Neural crest cell (in vitro differentiated cells): ENCODE data around the gene NANOS3. TPM values are rescaled to one million over a fixed set of nuclear protein-coding genes. Genes with fewer than 3 reads are reported as not detected.

ENCODE experiments used
- DNase-seq: peaks from one replicate; pipeline ENCODE4 v3.0.0; 2021; ENCODE audit warnings: low read depth, mixed read lengths, low spot score
- H3K27ac Mint-ChIP-seq: one replicate; pipeline ENCODE4 v1.8.0; 2021; ENCODE audit warnings: mild to moderate bottlenecking, mixed read lengths; ENCODE audit not compliant: unreplicated experiment
- H3K27me3 Mint-ChIP-seq: 2 replicates; pipeline ENCODE4 v1.8.0; 2021; ENCODE audit warnings: low read depth, mild to moderate bottlenecking, mixed read lengths
- H3K36me3 Mint-ChIP-seq: 2 replicates; pipeline ENCODE4 v1.8.0; 2021; ENCODE audit warnings: low read depth, mild to moderate bottlenecking, mixed read lengths
- H3K4me1 Mint-ChIP-seq: 2 replicates; pipeline ENCODE4 v1.8.0; 2021; ENCODE audit warnings: mixed read lengths
- H3K4me3 Mint-ChIP-seq: one replicate; pipeline ENCODE4 v1.8.0; 2021; ENCODE audit warnings: mild to moderate bottlenecking, mixed read lengths
- H3K9me3 Mint-ChIP-seq: 2 replicates; pipeline ENCODE4 v1.8.0; 2021; ENCODE audit warnings: mixed read lengths
- CTCF ChIP-seq: fragments of 200-600 bp; sonication (generic); conservative IDR thresholded peaks from 2 replicates; pipeline ENCODE4 v1.5.0; 2021; ENCODE audit warnings: antibody characterized with exemption, mild to moderate bottlenecking
- total RNA-seq: library from RNA; stranded (reverse); gene quantifications from 2 replicates; pipeline ENCODE4 v1.2.1, GENCODE V29; 2021

NANOS3 gene
- total RNA-seq, 1 donor from 2014 or later: 1.6 TPM

GRCh38 chr19:13908674-13909073, 31.7 kb downstream of the NANOS3 start:
- Mint-ChIP-seq H3K4me1 (peaks cover 11% of the 10 kb centered on the region), H3K27ac (no peak overlapping the region), H3K27me3 (no peaks in the 10 kb centered on the region), H3K9me3 (no peaks in the 10 kb centered on the region), H3K4me3 (no peak overlapping the region), H3K36me3 (peaks cover 3% of the 10 kb centered on the region)
- DNase-seq: no peak
- TF ChIP-seq CTCF: no peak

- Mint-ChIP-seq H3K27ac (no peak overlapping the region), H3K9me3 (no peaks in the 10 kb centered on the region), H3K36me3 (peaks cover 3% of the 10 kb centered on the region), H3K4me3 (no peak overlapping the region), H3K27me3 (no peaks in the 10 kb centered on the region), H3K4me1 (peaks cover 11% of the 10 kb centered on the region)
- DNase-seq: no peak
- TF ChIP-seq CTCF: no peak
Measured at GRCh38 chr19:13909430-13909829, 32.5 kb downstream of the NANOS3 start.

GRCh38 chr19:13913352-13913751, 36.4 kb downstream of the NANOS3 start:
- TF ChIP-seq CTCF: no peak
- Mint-ChIP-seq H3K27me3 (no peaks in the 10 kb centered on the region), H3K4me1 (no peaks in the 10 kb centered on the region), H3K27ac (no peak overlapping the region), H3K4me3 (no peak overlapping the region), H3K36me3 (peaks cover 5% of the 10 kb centered on the region), H3K9me3 (no peaks in the 10 kb centered on the region)
- DNase-seq: no peak

GRCh38 chr19:13914777-13915176, 37.8 kb downstream of the NANOS3 start:
- Mint-ChIP-seq H3K4me1 (no peaks in the 10 kb centered on the region), H3K4me3 (no peak overlapping the region), H3K27ac (no peak overlapping the region), H3K27me3 (no peaks in the 10 kb centered on the region), H3K9me3 (no peaks in the 10 kb centered on the region), H3K36me3 (peaks cover 5% of the 10 kb centered on the region)
- no peak for DNase-seq
- TF ChIP-seq CTCF: no peak

GRCh38 chr19:13917888-13918406, 41.0 kb downstream of the NANOS3 start:
- H3K9me3 Mint-ChIP-seq: peaks cover 3% of the 10 kb centered on the region
- TF ChIP-seq CTCF: no peak
- peaks cover 25% of the 10 kb centered on the region for H3K36me3 Mint-ChIP-seq
- no peaks in the 10 kb centered on the region for H3K27me3 Mint-ChIP-seq
- H3K4me3 Mint-ChIP-seq: no peak overlapping the region
- H3K27ac Mint-ChIP-seq: no peak overlapping the region
- DNase-seq: no peak
- peaks cover 4% of the 10 kb centered on the region for H3K4me1 Mint-ChIP-seq
